GM21576 (cell line): Measurements from ENCODE around the gene INTS13.
"Not testable (repeated sequence)": the region's sequence is repeated elsewhere in the genome, so short reads cannot be mapped to it uniquely, and the experiment has no call there.

ENCODE experiments used
- ATAC-seq: cut with Tn5 transposase; IDR thresholded peaks from one replicate; pipeline ENCODE4 v1.9.1; 2021; ENCODE audit warnings: mild to moderate bottlenecking, moderate library complexity; ENCODE audit not compliant: unreplicated experiment

INTS13 gene, protein sequence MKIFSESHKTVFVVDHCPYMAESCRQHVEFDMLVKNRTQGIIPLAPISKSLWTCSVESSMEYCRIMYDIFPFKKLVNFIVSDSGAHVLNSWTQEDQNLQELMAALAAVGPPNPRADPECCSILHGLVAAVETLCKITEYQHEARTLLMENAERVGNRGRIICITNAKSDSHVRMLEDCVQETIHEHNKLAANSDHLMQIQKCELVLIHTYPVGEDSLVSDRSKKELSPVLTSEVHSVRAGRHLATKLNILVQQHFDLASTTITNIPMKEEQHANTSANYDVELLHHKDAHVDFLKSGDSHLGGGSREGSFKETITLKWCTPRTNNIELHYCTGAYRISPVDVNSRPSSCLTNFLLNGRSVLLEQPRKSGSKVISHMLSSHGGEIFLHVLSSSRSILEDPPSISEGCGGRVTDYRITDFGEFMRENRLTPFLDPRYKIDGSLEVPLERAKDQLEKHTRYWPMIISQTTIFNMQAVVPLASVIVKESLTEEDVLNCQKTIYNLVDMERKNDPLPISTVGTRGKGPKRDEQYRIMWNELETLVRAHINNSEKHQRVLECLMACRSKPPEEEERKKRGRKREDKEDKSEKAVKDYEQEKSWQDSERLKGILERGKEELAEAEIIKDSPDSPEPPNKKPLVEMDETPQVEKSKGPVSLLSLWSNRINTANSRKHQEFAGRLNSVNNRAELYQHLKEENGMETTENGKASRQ

GRCh38 chr12:26937863-26938700 lies at the start of gene INTS13, which contains the start of gene FGFR1OP2:
TSS of gene INTS13 (minus strand) at chr12:26937981. CDS start at chr12:26936803, 1,178 bp downstream.
TSS of gene FGFR1OP2 (plus strand) at chr12:26938470. CDS start at chr12:26954159, 15,689 bp downstream.
- peak; percentile 81 for ATAC-seq

DNA sequence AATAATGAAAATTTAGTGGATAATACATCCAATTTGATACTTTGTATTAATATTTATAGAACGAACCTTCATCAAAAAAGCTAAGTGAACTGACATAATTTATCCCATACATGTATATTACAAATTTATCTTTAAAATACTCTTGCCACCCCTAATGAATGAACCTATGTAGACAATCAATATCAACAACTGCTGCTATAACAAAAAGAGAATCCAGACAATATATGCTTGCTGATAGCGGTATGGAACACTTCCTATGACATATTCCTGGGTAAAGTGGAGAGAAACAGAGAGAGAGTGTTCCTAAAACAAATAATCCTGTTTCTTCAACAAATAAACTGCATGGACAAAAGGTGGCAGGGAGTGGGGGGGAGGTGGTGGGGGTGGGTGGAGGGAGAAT lies 45.1 kb upstream of the INTS13 start:
- ATAC-seq, result no peak

DNA sequence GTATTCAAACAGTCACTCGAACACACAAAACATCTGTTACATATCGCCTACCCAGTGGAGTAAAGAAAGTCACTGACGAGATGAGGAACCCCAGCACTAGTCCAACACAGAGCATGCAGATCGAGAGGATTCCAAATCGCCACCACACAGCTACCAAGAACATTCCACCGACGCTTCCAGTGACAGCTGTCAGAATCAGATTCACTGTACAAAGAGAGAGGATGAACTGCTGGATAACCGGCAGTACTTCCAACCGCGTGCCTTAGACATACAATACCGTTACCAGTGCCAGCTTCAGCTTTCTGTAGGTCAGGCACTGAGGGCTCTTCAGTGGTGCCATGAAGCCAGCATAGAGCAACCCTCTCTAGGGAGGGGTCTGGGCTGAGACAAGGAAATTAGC lies 42.0 kb upstream of the INTS13 start:
- no peak for ATAC-seq

DNA sequence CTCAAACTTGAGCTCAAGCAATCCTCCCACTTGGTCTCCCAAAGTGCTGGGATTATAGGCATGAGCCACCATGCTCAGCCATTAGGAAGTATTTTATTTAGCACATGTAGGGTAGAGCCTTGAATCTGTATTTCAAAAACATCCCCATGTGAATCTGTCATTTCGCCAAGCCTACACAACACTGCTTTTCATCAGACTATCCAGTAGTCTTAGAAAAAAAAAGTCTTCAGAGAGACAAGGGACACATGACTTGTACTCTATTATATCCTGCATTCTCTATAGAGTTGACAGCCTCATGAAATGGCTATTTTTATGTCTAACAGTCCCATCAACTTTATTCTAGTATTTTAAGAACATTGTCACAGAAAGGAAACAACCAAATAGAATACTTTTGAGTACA lies 41.0 kb upstream of the INTS13 start:
- ATAC-seq, result no peak

DNA sequence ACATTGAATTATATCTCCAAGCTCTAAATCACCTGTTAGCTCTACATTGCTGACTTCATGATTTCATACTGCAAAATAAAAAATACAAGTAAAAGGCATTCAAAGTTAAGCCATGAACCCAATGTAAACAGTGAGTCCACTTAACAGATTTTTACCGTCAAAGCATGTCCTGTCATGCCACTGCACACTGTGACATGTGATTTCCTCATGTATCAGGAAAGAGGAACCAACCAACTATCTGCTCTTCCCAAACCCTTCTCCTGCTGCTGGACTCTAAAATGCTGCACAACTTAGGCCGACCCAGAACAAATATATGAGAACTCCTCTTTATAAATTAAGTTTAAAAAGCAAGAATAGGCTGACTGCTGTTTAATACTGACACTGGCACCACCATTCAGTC lies 38.9 kb upstream of the INTS13 start:
- no peak for ATAC-seq

DNA sequence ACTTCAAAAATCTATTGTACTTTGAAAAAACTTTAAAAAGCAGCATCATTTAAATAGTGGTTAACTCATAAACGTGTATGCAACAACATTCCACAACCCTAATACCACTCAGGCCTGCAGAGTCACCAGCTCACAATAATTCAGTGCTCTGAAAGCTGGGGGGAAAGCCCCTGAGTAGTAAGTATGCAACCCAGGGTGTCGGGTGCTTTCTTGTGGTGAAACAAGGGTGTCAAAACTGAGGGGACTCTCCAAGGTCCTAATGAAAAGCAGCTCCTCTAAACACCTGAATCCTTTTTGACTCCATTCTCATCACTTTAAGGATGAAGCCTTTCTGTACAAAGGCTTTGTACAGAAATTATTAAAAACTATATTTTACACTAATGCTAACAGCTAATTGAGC lies 34.2 kb upstream of the INTS13 start:
- ATAC-seq, result peak; percentile 97

DNA sequence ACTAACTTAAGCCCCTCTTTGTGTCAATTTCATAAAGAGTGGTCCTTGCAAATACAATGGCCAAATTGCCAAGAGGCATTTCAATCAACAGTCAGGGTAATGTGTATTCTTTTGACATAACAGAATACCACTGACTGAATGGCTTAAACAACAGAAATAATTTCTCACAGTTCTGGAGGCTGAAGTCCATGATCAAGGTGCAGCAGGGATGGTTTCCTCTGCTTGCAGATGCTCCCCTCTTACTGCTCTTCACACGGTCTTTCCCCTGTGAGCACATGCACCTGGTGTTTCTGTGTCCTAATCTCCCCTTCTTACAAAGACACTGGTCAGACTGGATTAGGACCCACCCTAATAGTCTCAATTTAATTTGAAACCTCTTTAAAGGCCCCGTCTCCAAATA lies 32.4 kb upstream of the INTS13 start:
- ATAC-seq, result no peak

GRCh38 chr12:26966842-26967241 lies 29.1 kb upstream of the INTS13 start:
- ATAC-seq, result no peak

DNA sequence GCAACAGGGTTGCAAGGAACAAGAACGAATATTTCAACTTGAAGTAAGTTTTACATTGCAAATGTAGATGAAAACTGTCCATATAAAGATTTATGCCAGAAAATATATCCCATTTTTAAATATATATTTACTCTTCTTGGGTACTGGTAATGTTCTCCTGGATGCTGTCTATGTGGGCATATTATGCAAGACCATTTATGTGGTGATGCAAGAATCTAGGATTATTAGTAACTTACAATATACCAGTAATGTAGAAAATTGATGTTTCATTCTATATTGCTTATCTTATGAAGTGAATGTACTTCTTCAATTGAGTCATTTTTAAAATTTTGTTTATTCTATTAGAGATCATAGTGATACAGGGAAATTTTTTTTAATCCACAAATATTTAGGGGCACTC lies 25.6 kb upstream of the INTS13 start:
- no peak for ATAC-seq

- no peak for ATAC-seq
Measured at GRCh38 chr12:26961803-26962202, 24.0 kb upstream of the INTS13 start.

DNA sequence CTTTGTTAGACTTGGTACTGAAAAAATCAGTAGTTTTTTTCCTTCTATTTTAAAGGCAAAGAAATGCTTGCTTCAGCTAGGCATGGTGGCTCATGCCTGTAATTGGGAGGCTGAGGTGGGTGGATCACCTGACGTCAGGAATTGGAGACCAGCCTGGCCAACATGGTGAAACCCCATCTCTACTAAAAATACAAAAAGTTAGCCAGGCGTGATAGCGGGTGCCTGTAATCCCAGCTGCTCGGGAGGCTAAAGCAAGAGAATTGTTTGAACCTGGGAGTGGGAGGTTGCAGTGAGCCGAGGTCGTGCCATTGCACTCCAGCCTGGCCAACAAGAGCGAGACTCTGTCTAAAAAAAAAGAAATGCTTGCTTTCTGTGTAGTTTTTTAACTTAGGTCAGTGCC lies 23.6 kb upstream of the INTS13 start:
- ATAC-seq, result not testable (repeated sequence)

DNA sequence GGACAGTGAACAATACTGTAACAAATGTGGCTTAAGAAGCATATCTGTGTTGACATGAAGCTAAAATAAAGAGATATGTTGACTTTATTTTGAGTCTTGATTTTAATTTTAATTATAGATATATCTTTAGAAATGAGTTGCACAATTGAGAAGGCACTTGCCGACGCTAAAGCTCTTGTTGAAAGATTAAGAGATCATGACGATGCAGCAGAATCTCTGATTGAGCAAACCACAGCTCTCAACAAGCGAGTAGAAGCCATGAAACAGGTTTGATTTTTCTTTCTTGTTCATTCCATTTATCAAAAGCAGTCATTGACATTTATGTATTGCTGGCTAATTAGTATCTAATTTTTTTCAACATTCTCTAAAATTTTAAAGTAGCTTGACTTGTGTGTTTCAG lies 16.2 kb upstream of the INTS13 start:
- ATAC-seq, result no peak

GRCh38 chr12:26953447-26953846 lies 15.7 kb upstream of the INTS13 start:
- no peak for ATAC-seq

DNA sequence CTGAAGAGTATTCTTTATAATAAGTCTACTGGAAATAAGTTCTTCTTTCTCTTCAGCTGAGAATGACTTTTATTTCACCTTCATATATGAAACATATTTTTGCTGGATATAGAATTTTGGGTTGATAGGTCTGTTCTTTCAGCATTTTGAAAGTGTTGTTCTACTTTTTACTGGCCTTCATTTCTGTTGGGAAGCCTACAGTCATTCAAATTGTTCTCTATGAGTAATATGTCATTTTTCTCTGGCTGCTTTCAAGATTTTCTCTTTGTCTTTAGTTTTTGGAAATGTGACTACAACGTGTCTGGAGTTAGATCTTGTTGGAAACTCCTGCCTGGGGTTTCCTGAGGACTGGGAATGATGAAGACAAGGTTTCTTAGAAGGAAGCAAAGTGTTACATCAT lies 10.5 kb upstream of the INTS13 start:
- no peak for ATAC-seq

DNA sequence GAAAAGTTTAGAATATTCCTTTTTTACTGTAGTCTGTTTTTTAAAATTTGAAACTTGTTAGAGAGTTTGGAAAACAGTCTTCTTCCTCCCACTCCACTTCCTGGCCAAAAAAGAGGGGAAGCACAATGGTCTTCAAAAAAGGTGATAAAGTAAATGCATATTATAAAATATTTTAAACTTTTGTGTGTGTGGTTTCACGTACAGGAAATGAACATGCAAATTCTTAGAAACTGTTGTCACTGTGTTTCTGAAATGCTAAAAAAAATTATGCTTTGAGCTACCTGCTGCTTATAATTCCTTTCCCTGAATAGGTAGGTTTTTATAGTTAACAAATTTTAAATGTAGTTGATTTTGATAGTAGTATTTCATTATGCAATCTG lies 3.4 kb upstream of the INTS13 start:
- ATAC-seq, result no peak

- ATAC-seq, result no peak
Measured at GRCh38 chr12:26940516-26941214, 2.9 kb upstream of the INTS13 start.

DNA sequence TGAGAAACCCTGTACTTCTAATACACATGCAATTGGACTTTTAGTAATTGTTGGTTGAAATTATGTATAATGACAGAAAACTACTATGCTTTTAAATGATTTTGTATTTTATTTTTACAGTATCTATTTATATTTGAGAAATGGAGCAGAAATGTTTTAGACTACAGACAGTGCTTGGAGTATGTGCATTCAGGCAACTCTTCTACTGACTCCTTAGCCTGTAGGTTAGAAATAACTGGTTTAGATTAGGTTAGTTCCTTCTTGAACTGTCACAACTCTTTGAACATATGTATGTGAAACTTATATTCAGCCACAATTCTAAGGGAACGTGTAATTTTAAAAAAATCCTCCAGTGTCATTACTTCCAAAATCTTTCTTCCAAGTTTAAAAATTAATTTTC lies 2.2 kb upstream of the INTS13 start:
- ATAC-seq, result no peak

GRCh38 chr12:26939192-26939832 lies 1.5 kb upstream of the INTS13 start:
- no peak for ATAC-seq

GRCh38 chr12:26938701-26939062 lies 901 bp upstream of the INTS13 start:
- ATAC-seq, result peak; percentile 5

- no peak for ATAC-seq
Measured at GRCh38 chr12:26937443-26937862, 328 bp downstream of the INTS13 start.
